GM19452 (cell line): ENCODE data around the gene ZMYND10.

Experiments
- ATAC-seq: cut with Tn5 transposase; IDR thresholded peaks from one replicate; pipeline ENCODE4 v1.9.1; 2021; ENCODE audit not compliant: unreplicated experiment

ZMYND10 gene

GRCh38 chr3:50327129-50327528 is 18.4 kb downstream of the ZMYND10 start:
- no peak for ATAC-seq

- no peak for ATAC-seq
Observed at GRCh38 chr3:50326182-50326541, 19.4 kb downstream of the ZMYND10 start.

DNA sequence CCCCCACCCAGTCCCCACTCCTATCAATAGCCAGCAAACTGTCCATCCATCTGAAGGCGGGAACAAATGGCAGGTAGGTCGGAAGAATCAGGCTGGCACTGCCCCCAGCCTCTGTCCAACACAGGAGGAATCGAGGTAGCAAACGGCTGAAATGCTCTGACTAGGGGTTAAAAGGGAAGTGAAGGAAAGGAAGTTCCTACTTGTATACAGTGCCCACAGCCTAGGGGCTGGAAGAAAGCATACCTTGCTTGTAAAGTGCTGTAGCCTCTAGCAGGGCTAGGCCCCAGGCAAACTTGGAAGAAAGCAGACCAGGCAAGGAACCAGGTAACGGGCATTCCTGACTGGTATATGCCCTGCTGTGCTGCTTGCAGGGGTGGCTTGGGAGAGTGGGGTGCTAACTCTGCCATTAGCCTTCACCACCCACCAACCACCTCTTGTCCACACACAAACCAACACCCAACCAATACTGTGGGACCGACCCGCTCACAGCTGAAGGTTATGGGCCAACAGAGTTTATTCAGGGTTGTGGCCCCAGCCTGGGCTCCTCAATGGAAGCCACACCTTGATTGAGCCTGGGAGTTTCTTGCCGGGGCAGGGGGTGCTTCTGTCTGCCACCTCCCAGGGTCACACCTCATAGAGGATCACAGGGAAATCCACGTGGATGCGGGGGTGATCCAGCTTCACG is 19.9 kb downstream of the ZMYND10 start:
- no peak for ATAC-seq

DNA sequence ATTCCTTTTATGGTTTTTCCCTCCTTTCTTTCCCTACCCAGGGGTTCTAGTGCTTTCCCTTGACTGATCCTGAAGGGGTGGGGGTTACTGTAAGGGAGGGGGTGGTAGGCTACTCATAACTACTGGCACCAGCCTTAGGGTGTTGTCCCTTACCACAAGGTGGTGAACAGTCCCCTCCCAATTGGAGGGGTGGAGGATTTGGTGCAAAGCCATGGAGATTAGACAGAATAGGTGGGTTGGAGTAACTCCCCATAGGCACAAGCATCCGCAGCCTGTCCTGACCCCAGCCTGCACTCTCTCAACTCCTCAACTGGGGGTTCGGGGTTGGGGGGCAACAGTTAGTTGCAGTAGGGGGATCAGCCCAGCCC is 20.4 kb downstream of the ZMYND10 start:
- no peak for ATAC-seq

DNA sequence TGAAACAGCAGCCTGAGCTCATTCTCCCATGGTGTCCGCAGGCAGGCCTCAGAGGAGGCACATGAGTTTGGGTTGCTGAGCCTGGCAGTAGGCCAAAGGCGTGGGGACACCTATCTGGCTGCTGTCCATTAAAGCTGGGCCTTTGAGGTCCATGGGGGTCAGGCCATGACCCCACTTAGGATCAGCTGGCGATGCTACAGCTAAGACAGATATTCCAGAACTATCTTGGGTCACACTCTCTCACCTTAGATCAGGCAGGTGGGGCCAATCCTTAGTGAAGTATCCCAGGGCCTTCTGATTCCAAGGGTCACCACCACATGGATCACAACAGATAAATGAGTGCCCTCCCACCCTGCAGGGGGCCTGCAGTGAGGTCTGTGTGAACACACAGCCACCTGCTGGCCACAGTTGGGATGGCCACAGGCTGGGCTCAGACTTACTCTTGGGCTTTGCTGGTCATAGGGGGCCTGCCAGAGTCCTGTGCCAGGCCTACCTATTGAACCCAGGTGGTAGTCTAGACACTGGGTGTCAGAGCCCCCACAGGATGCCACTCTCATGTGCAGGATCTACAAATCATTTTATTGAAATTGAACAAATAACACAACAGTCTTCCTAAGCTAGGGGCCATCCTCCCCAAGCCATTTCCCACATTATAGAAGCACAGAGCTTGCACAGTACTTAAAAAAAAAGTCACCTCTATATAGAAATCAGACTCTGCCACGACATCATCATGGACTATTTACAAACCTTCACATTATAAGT is 21.0 kb downstream of the ZMYND10 start:
- ATAC-seq: no peak

DNA sequence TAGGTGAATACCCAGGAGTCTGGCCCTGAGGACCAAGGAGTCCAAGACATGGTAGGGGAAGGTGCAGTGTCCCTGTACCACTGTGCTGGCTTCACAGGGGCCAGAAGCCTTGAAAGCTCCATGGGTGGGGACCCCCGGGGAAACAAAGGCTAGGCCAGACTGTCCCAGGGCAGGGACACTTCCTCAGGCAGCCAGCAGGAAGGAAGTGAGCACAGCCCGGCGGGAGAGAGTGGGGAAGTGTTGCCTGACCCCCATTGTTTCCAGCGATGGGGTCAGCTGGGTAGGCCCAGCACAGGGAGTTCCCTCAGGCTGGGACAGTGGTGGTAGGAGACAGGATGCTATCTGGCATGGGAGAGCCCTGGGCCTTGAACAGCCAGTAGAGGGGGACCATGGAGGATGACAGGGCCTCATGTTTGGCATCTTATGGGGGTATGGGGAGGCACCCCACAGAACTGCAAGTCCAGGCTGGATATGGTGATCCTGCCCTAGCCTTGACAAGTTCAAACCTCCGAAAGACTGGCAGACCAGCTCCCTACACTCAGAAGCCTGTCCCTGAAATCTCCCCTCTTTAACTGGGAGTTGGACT is 21.8 kb downstream of the ZMYND10 start:
- no peak for ATAC-seq

DNA sequence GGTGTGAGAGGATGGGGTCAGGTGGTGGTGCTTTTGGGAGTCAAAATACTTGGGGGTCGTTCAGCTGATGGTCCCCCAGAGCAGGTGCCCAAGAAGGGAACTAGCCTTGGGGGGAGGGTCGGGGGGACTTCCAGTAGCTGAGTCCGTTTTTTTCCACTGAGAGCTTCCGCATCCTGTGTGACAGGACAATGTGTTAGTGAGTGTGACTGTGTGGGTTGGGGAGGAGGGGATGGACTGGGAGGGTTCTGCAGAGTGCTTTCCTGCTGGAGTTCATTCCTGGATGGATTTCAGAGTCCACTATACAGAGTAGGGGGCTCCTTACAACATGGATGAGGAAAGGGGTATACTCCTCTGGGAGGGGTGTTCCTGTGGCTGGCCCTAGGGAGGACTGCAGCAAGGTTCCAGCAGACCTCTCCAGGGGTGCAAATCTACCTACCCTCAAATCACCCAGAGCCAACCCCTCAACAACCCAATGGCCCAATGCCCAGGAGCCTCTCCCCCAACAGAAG is 22.4 kb downstream of the ZMYND10 start:
- no peak for ATAC-seq

DNA sequence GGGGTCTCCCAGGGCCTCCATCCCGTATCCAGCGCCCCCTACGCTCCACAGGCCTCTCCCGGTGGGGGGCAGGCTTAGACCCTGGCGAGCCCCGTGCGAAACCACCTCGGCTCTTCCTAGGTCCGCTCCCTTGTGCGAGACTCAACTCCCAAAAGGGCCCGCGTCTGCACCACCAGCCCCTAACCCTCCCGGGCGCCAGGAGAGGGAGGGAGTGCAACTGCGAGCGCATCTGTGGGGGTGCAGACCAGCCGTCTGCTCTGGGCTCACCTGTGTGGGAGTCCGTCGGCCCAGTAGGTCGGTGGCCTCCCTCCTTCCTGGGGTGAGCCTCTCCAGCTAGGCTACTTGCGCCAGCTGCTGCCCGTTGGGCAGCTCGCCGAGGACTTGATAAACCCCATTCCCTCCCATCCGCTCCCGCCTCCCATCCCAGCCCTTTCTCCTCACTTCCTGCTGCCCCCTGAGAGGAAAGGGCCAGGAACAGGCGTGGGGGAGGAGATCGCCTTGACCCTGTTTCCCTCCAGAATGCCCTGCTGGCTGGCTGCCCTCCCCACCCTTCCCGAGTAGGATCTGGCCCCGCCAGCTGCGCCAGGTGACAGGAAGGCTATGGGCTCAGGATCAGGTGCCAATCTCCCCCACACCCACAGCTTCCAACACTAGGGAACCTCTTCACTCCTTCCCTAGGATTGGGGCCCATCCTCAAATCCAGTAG is 23.0 kb downstream of the ZMYND10 start, which contains the start of gene HYAL2:
Gene HYAL2 (minus strand): TSS at position 360 of the 706 bp plus-strand sequence. CDS start 2,256 bp downstream, outside the sequence.
- ATAC-seq: no peak

DNA sequence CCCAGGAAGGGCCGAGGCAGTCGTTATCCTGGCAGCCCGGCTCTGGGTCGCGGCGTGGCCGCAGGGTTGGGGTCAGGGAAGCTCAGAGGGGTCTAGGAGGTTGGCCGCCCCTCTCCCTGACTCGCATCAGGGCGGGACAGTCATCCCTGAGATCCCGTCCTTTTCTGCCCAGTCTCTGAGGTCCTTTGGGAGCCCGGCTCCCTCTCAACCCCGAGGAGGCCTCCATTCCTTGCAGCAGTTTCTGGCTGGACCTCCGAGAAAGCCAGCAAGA is 23.5 kb downstream of the ZMYND10 start:
- no peak for ATAC-seq

- ATAC-seq: peak; percentile 79
Observed at GRCh38 chr3:50321336-50322114, 24.0 kb downstream of the ZMYND10 start.

GRCh38 chr3:50320853-50321335 is 24.6 kb downstream of the ZMYND10 start:
- ATAC-seq: peak; percentile 48

DNA sequence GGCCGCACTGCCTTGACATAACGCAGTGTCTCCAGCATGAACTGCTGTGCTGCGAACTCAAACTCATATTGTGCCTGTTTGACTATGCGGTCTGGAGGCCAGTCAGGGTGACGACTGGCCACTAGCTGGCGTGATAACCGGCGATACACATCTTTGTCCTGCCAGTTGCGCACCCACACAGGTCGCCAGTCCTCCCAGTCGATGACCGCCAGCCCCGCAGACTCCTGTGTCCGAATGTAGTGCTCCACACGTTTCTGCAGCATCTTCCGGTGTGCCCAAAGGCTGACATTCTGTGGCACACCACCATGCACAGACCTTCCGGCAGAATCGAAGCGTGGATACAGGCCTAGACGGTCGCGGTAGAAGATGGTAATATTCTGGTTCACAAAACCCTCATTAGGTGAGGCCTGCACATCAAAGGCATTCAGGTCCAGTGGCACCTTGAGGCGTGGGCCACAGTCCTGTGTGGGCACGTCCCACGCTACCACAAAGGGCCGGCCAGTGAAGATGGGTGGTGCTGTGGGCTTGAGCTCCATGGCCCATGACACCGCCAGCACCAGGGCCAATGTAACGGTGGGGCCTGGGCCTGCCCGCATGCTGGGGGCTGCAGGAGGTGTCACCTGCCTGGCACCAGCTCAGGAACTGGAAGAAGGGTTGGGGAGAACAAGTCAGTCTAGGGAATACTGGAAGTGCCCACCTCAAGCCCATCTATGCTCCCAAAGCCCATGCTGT is 25.5 kb downstream of the ZMYND10 start:
- ATAC-seq: no peak

DNA sequence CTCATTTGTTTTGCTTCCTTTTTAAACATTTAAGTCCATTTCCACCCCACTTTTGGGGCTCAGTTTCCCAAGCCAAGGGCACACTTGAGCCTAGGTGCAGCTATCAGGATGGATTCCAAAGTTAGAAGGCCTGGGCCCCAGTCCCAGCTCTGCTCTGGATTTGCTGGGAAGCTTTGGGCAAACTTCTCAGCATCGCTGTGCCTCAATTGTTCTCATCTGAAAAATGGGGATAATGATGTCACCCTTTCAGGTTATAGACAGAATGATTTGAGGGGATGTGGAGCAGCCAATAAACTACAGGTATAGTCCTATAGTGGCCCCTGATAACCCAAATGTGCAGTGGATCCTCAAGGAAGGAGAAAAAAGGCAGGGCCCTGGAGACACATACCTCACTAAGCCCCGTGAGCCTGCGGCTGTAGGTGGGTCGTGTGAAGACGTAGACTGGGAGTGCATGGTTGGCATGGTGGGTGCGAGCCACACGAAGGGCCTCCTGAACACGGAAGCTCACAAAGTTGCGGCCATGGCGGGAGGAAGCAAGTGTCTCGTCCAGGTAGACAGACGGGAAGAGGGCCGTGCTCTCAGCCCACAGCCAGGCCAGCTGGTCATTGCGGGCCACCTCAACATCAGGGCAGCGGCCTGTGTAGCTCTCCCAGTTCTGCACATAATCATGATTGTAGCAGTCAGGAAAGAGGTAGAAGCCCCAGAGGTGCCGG is 26.2 kb downstream of the ZMYND10 start:
- no peak for ATAC-seq

DNA sequence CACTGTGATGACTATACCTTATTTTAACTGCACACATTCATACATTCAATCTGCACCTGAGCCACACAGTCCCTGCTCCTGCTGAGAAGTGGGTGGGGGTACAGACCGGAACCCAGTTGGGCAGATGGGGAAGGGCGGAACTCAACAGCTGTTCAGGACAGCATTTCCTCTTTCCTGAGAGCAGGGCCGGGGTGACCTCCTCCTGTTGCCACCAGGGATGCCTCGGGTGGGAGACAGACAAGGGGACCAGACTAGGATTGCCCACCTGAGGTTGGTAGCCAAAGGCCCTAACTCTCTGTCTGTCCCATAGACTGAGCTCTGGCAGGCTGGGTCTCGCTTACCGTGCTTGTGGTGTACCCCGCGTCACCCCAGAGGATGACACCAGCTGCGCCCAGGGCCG is 26.9 kb downstream of the ZMYND10 start:
- ATAC-seq: no peak

GRCh38 chr3:50318163-50318562 is 27.4 kb downstream of the ZMYND10 start:
- ATAC-seq: no peak

DNA sequence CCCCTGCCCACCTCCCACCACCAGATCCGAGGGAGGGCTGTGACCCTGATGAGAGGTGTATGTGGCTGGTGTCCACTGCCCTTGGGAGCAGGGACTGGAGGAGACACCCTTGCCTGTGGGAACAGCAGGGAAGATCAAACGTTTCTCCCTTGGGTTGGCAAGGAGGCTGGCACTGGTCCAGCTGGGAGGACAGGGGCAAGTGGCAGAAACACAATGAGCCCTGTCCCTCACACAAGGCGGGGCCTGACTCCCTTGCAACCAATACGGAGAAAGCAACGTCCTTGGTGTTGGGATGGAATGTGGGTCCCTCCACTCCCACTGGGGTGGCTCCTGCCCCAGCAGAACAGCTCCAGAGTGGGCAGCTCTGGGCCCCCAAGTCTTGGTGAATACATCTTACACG is 28.2 kb downstream of the ZMYND10 start:
- no peak for ATAC-seq

DNA sequence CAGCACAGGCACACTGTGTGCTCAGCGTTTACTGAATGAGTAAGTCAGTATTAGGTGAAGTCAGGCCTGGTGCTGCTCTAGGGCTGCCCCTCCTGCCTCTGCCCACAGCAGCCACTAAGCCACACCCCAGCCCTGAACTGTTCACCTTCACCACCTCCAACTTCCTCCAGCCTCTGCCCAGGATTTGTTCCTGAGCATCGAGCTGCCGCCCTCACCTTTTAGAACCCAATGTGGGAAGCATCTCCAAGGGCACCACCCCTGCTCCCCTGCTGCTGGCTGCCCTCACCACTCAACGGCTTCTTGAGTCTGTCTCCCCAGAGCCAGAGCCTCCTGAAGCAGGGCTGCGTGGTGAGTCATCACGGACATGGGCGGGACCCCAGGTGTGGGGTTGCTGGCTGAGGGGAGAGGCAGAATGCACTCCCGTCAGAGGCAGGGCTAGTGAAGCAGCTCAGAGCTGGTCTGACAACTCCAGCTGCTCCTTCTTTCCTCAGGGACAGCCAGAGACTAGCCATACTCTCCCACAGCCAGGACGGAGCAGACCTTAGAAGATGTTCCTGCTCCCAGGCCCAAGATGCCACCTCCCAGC is 28.8 kb downstream of the ZMYND10 start:
- no peak for ATAC-seq

- ATAC-seq: no peak
Observed at GRCh38 chr3:50314816-50315215, 30.7 kb downstream of the ZMYND10 start.

DNA sequence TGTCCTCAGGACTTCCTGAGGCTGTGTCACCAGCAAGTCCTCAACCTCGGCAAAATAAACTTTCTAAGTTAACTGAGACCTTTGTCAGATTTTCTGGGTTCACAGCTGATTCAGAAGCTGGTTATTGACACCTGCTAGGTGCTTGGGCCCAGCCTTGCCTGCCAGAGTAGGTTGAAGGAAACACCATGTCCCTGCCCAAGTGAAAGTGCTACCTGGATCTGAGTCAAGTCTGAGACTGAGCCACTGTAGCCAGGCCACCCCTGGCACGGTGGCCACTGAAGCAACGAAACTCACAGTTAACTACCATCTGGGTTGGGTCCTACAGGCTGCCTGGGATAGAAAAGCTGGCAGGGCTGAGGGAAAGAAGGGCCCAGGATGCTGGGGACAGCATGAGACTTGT is 31.2 kb downstream of the ZMYND10 start:
- ATAC-seq: no peak
